DOHH2 (cell line): ENCODE data around the gene TMEM139.

Experiments used
- CTCF ChIP-seq: fragments of 200-600 bp; sonication (generic); IDR thresholded peaks from one replicate; pipeline ENCODE4 v1.5.1; 2014; ENCODE audit warnings: antibody characterized with exemption, mild to moderate bottlenecking, low read depth, low read length; ENCODE audit not compliant: poor library complexity, severe bottlenecking
- EZH2phosphoT487 ChIP-seq: fragments of 200-600 bp; sonication (generic); IDR thresholded peaks from 2 replicates; pipeline ENCODE4 v1.6.1; 2017; ENCODE audit warnings: borderline replicate concordance, mild to moderate bottlenecking, antibody characterized with exemption, low read length, moderate library complexity, mixed read lengths

- TF ChIP-seq CTCF: no peak
- TF ChIP-seq EZH2phosphoT487: no peak
Measured at GRCh38 chr7:143250199-143250598, 34.6 kb upstream of the TMEM139 start.
